CD14-positive monocyte (primary cell): ENCODE results near the gene ZNF22. TPM values are rescaled to one million over a fixed set of nuclear protein-coding genes. Genes with fewer than 3 reads are reported as not detected.

Source experiments
- DNase-seq, 3 donors: peaks; one replicate each; pipeline ENCODE4 v3.0.0-alpha.2; 2011 to 2022
- H2AFZ ChIP-seq: 2 replicates; pipeline ENCODE4 v1.6.0; 2012; ENCODE audit warnings: mild to moderate bottlenecking, low read depth, low read length, inconsistent platforms; ENCODE audit not compliant: insufficient read depth, poor library complexity, severe bottlenecking
- H3K27ac ChIP-seq, 2 donors: 1 replicate in 1 of 2; 2 replicates in 1 of 2; pipeline ENCODE4 v1.5.1; 2012 to 2013; ENCODE audit warnings: low read length in 2 of 2, control low read depth in 1 of 2, inconsistent platforms in 1 of 2, low read depth in 1 of 2, mild to moderate bottlenecking in 1 of 2
- H3K27me3 ChIP-seq, 2 donors: one replicate each; pipeline versions ENCODE4 v1.6.0 to v1.6.1; 2011 to 2013; ENCODE audit warnings: low read length in 2 of 2; ENCODE audit not compliant: control insufficient read depth in 2 of 2, insufficient read depth in 2 of 2
- H3K36me3 ChIP-seq, 2 donors: replicated peaks in 1 of 2; 1 replicate in 1 of 2; 2 replicates in 1 of 2; pipeline versions ENCODE4 v1.5.1 to v1.6.1; 2012 to 2013; ENCODE audit warnings: low read length in 2 of 2, control low read depth in 1 of 2, inconsistent platforms in 1 of 2, mild to moderate bottlenecking in 1 of 2; ENCODE audit not compliant: insufficient read depth in 2 of 2, control insufficient read depth in 1 of 2
- H3K4me1 ChIP-seq, 2 donors: 1 replicate in 1 of 2; 2 replicates in 1 of 2; pipeline versions ENCODE4 v1.5.1 to v1.6.1; 2012 to 2013; ENCODE audit warnings: low read length in 2 of 2, control low read depth in 1 of 2, inconsistent platforms in 1 of 2, mild to moderate bottlenecking in 1 of 2, moderate library complexity in 1 of 2; ENCODE audit not compliant: insufficient read depth in 2 of 2, control insufficient read depth in 1 of 2
- H3K4me2 ChIP-seq: replicated peaks from 2 replicates; pipeline ENCODE3; 2012; ENCODE audit warnings: low read length, moderate library complexity, mild to moderate bottlenecking; ENCODE audit not compliant: poor library complexity, severe bottlenecking; ENCODE audit errors: extremely low read depth
- H3K4me3 ChIP-seq, 3 experiments: fragments of 200-600 bp in 1 of 3; sonication (generic) in 1 of 3; replicated peaks in 1 of 3; 1 replicate in 2 of 3; 2 replicates in 1 of 3; pipeline ENCODE4 v1.5.1; 2011 to 2013; ENCODE audit warnings: low read length in 3 of 3, mild to moderate bottlenecking in 3 of 3, control low read depth in 2 of 3, low read depth in 2 of 3, inconsistent platforms in 1 of 3, moderate library complexity in 1 of 3
- H3K79me2 ChIP-seq: 2 replicates; pipeline ENCODE4 v1.6.0; 2012; ENCODE audit warnings: mild to moderate bottlenecking, control low read depth, inconsistent platforms, low read length, moderate library complexity; ENCODE audit not compliant: insufficient read depth
- H3K9ac ChIP-seq: 2 replicates; pipeline ENCODE4 v1.6.0; 2017; ENCODE audit warnings: low read length, mild to moderate bottlenecking; ENCODE audit not compliant: insufficient read depth, poor library complexity, severe bottlenecking
- H3K9me3 ChIP-seq, 2 donors: replicated peaks in 1 of 2; 1 replicate in 1 of 2; 2 replicates in 1 of 2; pipeline versions ENCODE4 v1.5.1 to v1.6.1; 2012 to 2013; ENCODE audit warnings: low read length in 2 of 2, control low read depth in 1 of 2; ENCODE audit not compliant: control insufficient read depth in 1 of 2, insufficient read depth in 1 of 2
- H4K20me1 ChIP-seq: 2 replicates; pipeline ENCODE4 v1.6.0; 2012; ENCODE audit warnings: mild to moderate bottlenecking, low read length, control low read depth, moderate library complexity; ENCODE audit not compliant: insufficient read depth
- H3K27ac Mint-ChIP-seq, 7 donors: one replicate each; pipeline ENCODE4 v1.8.0; 2020; ENCODE audit warnings: mild to moderate bottlenecking in 7 of 7, mixed read lengths in 7 of 7, moderate library complexity in 6 of 7, inconsistent platforms in 2 of 7
- H3K27me3 Mint-ChIP-seq, 3 donors: one replicate each; pipeline ENCODE4 v1.8.0; 2021 to 2022; ENCODE audit warnings: low read depth in 3 of 3, mild to moderate bottlenecking in 3 of 3, mixed read lengths in 3 of 3, moderate library complexity in 3 of 3, inconsistent platforms in 1 of 3
- H3K36me3 Mint-ChIP-seq, 2 donors: one replicate each; pipeline ENCODE4 v1.8.0; 2020; ENCODE audit warnings: mixed read lengths in 2 of 2, inconsistent platforms in 1 of 2, mild to moderate bottlenecking in 1 of 2
- H3K4me1 Mint-ChIP-seq: one replicate; pipeline ENCODE4 v1.8.0; 2020; ENCODE audit warnings: mild to moderate bottlenecking, mixed read lengths
- H3K4me3 Mint-ChIP-seq, 2 donors: one replicate each; pipeline ENCODE4 v1.8.0; 2020; ENCODE audit warnings: mild to moderate bottlenecking in 2 of 2, mixed read lengths in 2 of 2, moderate library complexity in 1 of 2
- H3K9me3 Mint-ChIP-seq, 7 donors: one replicate each; pipeline ENCODE4 v1.8.0; 2020 to 2022; ENCODE audit warnings: mixed read lengths in 7 of 7, mild to moderate bottlenecking in 6 of 7, moderate library complexity in 6 of 7, inconsistent platforms in 2 of 7
- CTCF ChIP-seq: fragments of 200-600 bp; IDR thresholded peaks from one replicate; pipeline ENCODE4 v1.8.0; 2022; ENCODE audit warnings: antibody characterized with exemption, mild to moderate bottlenecking
- WGBS: methylation state at CpG from one replicate; pipeline ENCODE4 v1.1.5; 2013; ENCODE audit warnings: missing lambda C conversion rate; ENCODE audit not compliant: insufficient coverage; 5-methylcytosine and 5-hydroxymethylcytosine counted together
- intact Hi-C, 2 donors: fragments of 100-400 bp; cut with micrococcal nuclease; formaldehyde crosslinking; loops; one replicate each; pipeline versions ENCODE4 v1.15.0 to v1.15.1; 2023
- polyA plus RNA-seq, 3 donors: library from polyadenylated mRNA; depleted of rRNA in 1 of 3; unstranded in 2 of 3; stranded (reverse) in 1 of 3; fragments of 300-500 nt in 2 of 3; fragments of >200 nt in 1 of 3; fragmentation: Illumina TruSeq in 2 of 3; gene quantifications; 1 replicate in 2 of 3; 2 replicates in 1 of 3; pipeline ENCODE4 v1.2.3, GENCODE V29; 2012 to 2021

Gene ZNF22
- polyA plus RNA-seq, 3 donors, result 4.1 to 14.6 (median 10.4) TPM

GRCh38 chr10:45005284-45005683, 4.6 kb downstream of the ZNF22 start:
- no CpG with 5 or more reads among the region's 1 CpG for WGBS
- peaks cover 0 to 5% (median 2%) of the 10 kb centered on the region in 7 donors for H3K9me3 Mint-ChIP-seq
- H3K27ac Mint-ChIP-seq, result no peak overlapping the region

GRCh38 chr10:45006276-45007030, 5.7 kb downstream of the ZNF22 start:
- H3K9ac ChIP-seq, result no peak overlapping the region
- intact Hi-C loops, result no loop called here
- no peaks in the 10 kb centered on the region for H4K20me1 ChIP-seq
- H3K9me3 ChIP-seq, result no peaks in the 10 kb centered on the region
- H3K79me2 ChIP-seq, result peaks cover 35% of the 10 kb centered on the region
- Mint-ChIP-seq H3K36me3 (peaks cover 19 to 21% of the 10 kb centered on the region in 2 donors), H3K27me3 (no peaks in the 10 kb centered on the region), H3K9me3 (peaks cover 0 to 5% (median 2%) of the 10 kb centered on the region in 7 donors), H3K4me1 (peaks cover 28% of the 10 kb centered on the region), H3K27ac (peak overlapping the region in 1 of 7 donors; percentile 49), H3K4me3 (no peak overlapping the region)
- WGBS, result no CpG with 5 or more reads among the region's 3 CpGs
- H3K4me1 ChIP-seq, result peaks cover 16 to 19% of the 10 kb centered on the region in 2 donors
- no peak overlapping the region for H3K4me2 ChIP-seq
- no peak overlapping the region for H3K4me3 ChIP-seq
- H3K27me3 ChIP-seq, result no peaks in the 10 kb centered on the region
- peaks cover 3 to 24% of the 10 kb centered on the region in 2 donors for H3K36me3 ChIP-seq
- DNase-seq, result no peak
- TF ChIP-seq CTCF, result no peak
- H3K27ac ChIP-seq, result no peak overlapping the region
- H2AFZ ChIP-seq, result no peak overlapping the region

More at GRCh38 chr10:45005284-45005683, 4.6 kb downstream of the ZNF22 start:
- Mint-ChIP-seq H3K36me3 (peaks cover 19 to 21% of the 10 kb centered on the region in 2 donors), H3K4me3 (no peak overlapping the region), H3K27me3 (peaks cover 0 to 2% (median 0%) of the 10 kb centered on the region in 3 donors), H3K4me1 (peaks cover 33% of the 10 kb centered on the region)
- H3K4me2 ChIP-seq, result no peak overlapping the region
- no peak overlapping the region for H3K27ac ChIP-seq
- H4K20me1 ChIP-seq, result no peaks in the 10 kb centered on the region
- H3K27me3 ChIP-seq, result no peaks in the 10 kb centered on the region
- H3K79me2 ChIP-seq, result peaks cover 39% of the 10 kb centered on the region
- H3K36me3 ChIP-seq, result peaks cover 3 to 24% of the 10 kb centered on the region in 2 donors
- no peak overlapping the region for H2AFZ ChIP-seq
- H3K4me3 ChIP-seq, result no peak overlapping the region
- intact Hi-C loops, result no loop called here
- no peak for TF ChIP-seq CTCF
- DNase-seq, result no peak
- H3K9me3 ChIP-seq, result no peaks in the 10 kb centered on the region
- no peak overlapping the region for H3K9ac ChIP-seq
- H3K4me1 ChIP-seq, result peaks cover 22 to 27% of the 10 kb centered on the region in 2 donors
